GM12891 (cell line): ENCODE data around the gene ATP5PO.

Experiments
- POLR2A ChIP-seq: IDR thresholded peaks from 2 replicates; pipeline ENCODE4 v1.6.1; 2011; ENCODE audit warnings: low read depth, low read length, control low read depth
- POLR2AphosphoS5 ChIP-seq: IDR thresholded peaks from 2 replicates; pipeline ENCODE4 v1.6.1; 2011; ENCODE audit warnings: low read depth, low read length, control low read depth
- POU2F2 ChIP-seq: IDR thresholded peaks from 2 replicates; pipeline ENCODE4 v1.6.1; 2011; ENCODE audit warnings: low read depth, mild to moderate bottlenecking, control low read depth, low read length, moderate library complexity
- SPI1 ChIP-seq: IDR thresholded peaks from 2 replicates; pipeline ENCODE4 v1.6.1; 2011; ENCODE audit warnings: low read depth, low read length, control low read depth
- TAF1 ChIP-seq: IDR thresholded peaks from 2 replicates; pipeline ENCODE4 v1.6.1; 2011; ENCODE audit warnings: low read depth, low read length, control low read depth

DNA sequence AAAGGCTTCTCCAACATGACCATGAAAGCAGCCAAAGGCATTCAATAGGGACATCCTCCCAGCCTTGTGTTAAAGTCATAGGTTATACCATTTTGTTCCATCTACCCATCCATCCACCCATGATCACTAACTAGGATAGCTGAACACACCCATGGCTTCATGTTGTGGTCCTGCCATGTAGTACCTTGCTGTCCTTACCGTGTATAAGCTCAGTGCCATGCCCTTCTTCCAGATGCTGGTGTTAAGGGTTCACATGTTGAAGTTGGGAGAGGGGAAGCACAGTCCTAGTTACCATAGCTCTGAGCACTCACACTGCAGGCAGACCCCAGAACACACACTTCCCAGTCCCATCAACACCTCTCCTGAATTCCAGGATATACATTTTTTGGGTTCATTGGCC is 51.5 kb downstream of the ATP5PO start:
- TF ChIP-seq POLR2AphosphoS5 (no peak), POLR2A (no peak), TAF1 (no peak), POU2F2 (no peak), SPI1 (no peak)
